ENCODE results near the gene NR1H4. TPM values are rescaled to one million over a fixed set of nuclear protein-coding genes. Genes with fewer than 3 reads are reported as not detected.

The NR1H4 gene
- total and polyA plus RNA-seq, 10 donors: 0.18 to 1.1 (median 0.83) TPM; not detected in 3

DNA sequence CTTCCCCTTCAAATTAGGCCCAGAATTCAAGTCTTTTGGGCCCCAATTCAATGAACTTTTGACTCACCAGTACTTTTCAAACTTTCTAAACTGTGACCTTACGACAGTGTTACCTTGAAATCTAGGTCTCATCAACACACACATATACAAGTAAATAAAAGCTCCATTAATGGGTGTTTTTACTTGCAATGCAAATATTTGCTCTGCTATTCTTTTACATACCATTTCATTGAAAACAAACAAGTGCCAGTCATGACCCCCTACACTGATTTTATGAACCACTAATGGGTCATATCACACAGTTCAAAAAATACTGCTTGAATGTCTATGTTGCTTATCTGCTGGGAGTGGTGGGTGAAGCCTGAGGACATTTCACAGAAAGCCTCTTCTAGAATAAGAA lies 9.1 kb upstream of the NR1H4 start:
- 47 to 84% (median 76%) methylated on average over 1 of the region's 1 CpG for WGBS, 5 donors
- H3K4me3 ChIP-seq: no peak overlapping the region
- no peaks in the 10 kb centered on the region for H3K36me3 ChIP-seq
- no peak overlapping the region for H3K27ac ChIP-seq
- TF ChIP-seq POLR2AphosphoS5 (IDR thresholded peaks at IDR 0.05): no peak
- TF ChIP-seq POLR2A (IDR thresholded peaks at IDR 0.05): no peak
- TF ChIP-seq, protein P1, sequence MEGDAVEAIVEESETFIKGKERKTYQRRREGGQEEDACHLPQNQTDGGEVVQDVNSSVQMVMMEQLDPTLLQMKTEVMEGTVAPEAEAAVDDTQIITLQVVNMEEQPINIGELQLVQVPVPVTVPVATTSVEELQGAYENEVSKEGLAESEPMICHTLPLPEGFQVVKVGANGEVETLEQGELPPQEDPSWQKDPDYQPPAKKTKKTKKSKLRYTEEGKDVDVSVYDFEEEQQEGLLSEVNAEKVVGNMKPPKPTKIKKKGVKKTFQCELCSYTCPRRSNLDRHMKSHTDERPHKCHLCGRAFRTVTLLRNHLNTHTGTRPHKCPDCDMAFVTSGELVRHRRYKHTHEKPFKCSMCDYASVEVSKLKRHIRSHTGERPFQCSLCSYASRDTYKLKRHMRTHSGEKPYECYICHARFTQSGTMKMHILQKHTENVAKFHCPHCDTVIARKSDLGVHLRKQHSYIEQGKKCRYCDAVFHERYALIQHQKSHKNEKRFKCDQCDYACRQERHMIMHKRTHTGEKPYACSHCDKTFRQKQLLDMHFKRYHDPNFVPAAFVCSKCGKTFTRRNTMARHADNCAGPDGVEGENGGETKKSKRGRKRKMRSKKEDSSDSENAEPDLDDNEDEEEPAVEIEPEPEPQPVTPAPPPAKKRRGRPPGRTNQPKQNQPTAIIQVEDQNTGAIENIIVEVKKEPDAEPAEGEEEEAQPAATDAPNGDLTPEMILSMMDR (IDR thresholded peaks at IDR 0.05 in 8 of 11, conservative IDR thresholded peaks at IDR 0.05 in 3 of 11): no peak
- H3K27me3 ChIP-seq (replicated peaks in 1 of 7): no peaks in the 10 kb centered on the region
- H3K4me1 ChIP-seq: no peaks in the 10 kb centered on the region
- intact Hi-C loops (cut with DNase I; ENCODE audit: low total_unique reads): no loop called here
- DNase-seq: no peak
- no peaks in the 10 kb centered on the region for H3K9me3 ChIP-seq

GRCh38 chr12:100468126-100468525 lies 5.5 kb upstream of the NR1H4 start:
- Histone ChIP-seq H3K27ac (no peak overlapping the region), H3K4me3 (no peak overlapping the region), H3K27me3 (replicated peaks in 1 of 7) (no peaks in the 10 kb centered on the region), H3K4me1 (no peaks in the 10 kb centered on the region), H3K36me3 (no peaks in the 10 kb centered on the region), H3K9me3 (no peaks in the 10 kb centered on the region)
- intact Hi-C loops (cut with DNase I; ENCODE audit: low total_unique reads): no loop called here
- DNase-seq: no peak
- no peak for TF ChIP-seq POLR2A (IDR thresholded peaks at IDR 0.05)
- TF ChIP-seq, protein P1 (IDR thresholded peaks at IDR 0.05 in 8 of 11, conservative IDR thresholded peaks at IDR 0.05 in 3 of 11): no peak
- TF ChIP-seq POLR2AphosphoS5 (IDR thresholded peaks at IDR 0.05): no peak

- Histone ChIP-seq H3K4me3 (no peak overlapping the region), H3K4me1 (no peaks in the 10 kb centered on the region), H3K36me3 (no peaks in the 10 kb centered on the region), H3K9me3 (no peaks in the 10 kb centered on the region), H3K27me3 (replicated peaks in 1 of 7) (no peaks in the 10 kb centered on the region), H3K27ac (no peak overlapping the region)
- no peak for TF ChIP-seq POLR2A (IDR thresholded peaks at IDR 0.05)
- no peak for TF ChIP-seq POLR2AphosphoS5 (IDR thresholded peaks at IDR 0.05)
- TF ChIP-seq, protein P1 (IDR thresholded peaks at IDR 0.05 in 8 of 11, conservative IDR thresholded peaks at IDR 0.05 in 3 of 11): no peak
- 49 to 88% (median 83%) methylated on average over 2 of the region's 2 CpGs for WGBS, 5 donors
- DNase-seq: no peak
- intact Hi-C loops (cut with DNase I; ENCODE audit: low total_unique reads): no loop called here
Observed at GRCh38 chr12:100472325-100472724, 1.3 kb upstream of the NR1H4 start.

GRCh38 chr12:100473050-100473715 lies 483 bp upstream of the NR1H4 start:
- no peaks in the 10 kb centered on the region for H3K27me3 ChIP-seq (replicated peaks in 1 of 7)
- H3K4me1 ChIP-seq: no peaks in the 10 kb centered on the region
- WGBS, 5 donors: 52 to 77% (median 64%) methylated on average over 3 of the region's 3 CpGs
- no peaks in the 10 kb centered on the region for H3K36me3 ChIP-seq
- no peak for DNase-seq
- no peaks in the 10 kb centered on the region for H3K9me3 ChIP-seq
- intact Hi-C loops (cut with DNase I; ENCODE audit: low total_unique reads): no loop called here
- H3K4me3 ChIP-seq: no peak overlapping the region
- H3K27ac ChIP-seq: no peak overlapping the region
- TF ChIP-seq POLR2A (IDR thresholded peaks at IDR 0.05): no peak
- TF ChIP-seq, protein P1 (IDR thresholded peaks at IDR 0.05 in 8 of 11, conservative IDR thresholded peaks at IDR 0.05 in 3 of 11): no peak
- TF ChIP-seq POLR2AphosphoS5 (IDR thresholded peaks at IDR 0.05): no peak

Data from spleen (tissue), 11 donors.